ENCODE data around the gene CMTM4.
A peak's percentile ranks its signal among the peaks of the same experiment; 100 is the strongest.
"Not testable (repeated sequence)": the region's sequence is repeated elsewhere in the genome, so short reads cannot be mapped to it uniquely, and the experiment has no call there.

The CMTM4 gene

GRCh38 chr16:66617010-66617434 is 79.5 kb downstream of the CMTM4 start:
- H3K9me3 ChIP-seq (ENCODE audit: control insufficient read depth, insufficient read depth, low read length): no peaks in the 10 kb centered on the region
- H3K4me1 ChIP-seq (ENCODE audit: control insufficient read depth, insufficient read depth, low read length): peaks cover 15% of the 10 kb centered on the region
- peaks cover 28% of the 10 kb centered on the region for H3K36me3 ChIP-seq (ENCODE audit: control insufficient read depth, insufficient read depth, low read length)
- H3K9ac ChIP-seq (ENCODE audit: low read depth, low read length): no peak overlapping the region
- H3K27me3 ChIP-seq (ENCODE audit: control insufficient read depth, insufficient read depth, low read length): no peaks in the 10 kb centered on the region
- H3K4me3 ChIP-seq (ENCODE audit: low read depth, low read length): no peak overlapping the region

GRCh38 chr16:66616592-66616991 is 80.0 kb downstream of the CMTM4 start:
- H3K36me3 ChIP-seq (ENCODE audit: control insufficient read depth, insufficient read depth, low read length): peaks cover 23% of the 10 kb centered on the region
- no peak overlapping the region for H3K9ac ChIP-seq (ENCODE audit: low read depth, low read length)
- H3K4me3 ChIP-seq (ENCODE audit: low read depth, low read length): no peak overlapping the region
- H3K4me1 ChIP-seq (ENCODE audit: control insufficient read depth, insufficient read depth, low read length): peaks cover 15% of the 10 kb centered on the region
- no peaks in the 10 kb centered on the region for H3K27me3 ChIP-seq (ENCODE audit: control insufficient read depth, insufficient read depth, low read length)
- no peaks in the 10 kb centered on the region for H3K9me3 ChIP-seq (ENCODE audit: control insufficient read depth, insufficient read depth, low read length)

- peaks cover 20% of the 10 kb centered on the region for H3K36me3 ChIP-seq (ENCODE audit: control insufficient read depth, insufficient read depth, low read length)
- H3K9ac ChIP-seq (ENCODE audit: low read depth, low read length): no peak overlapping the region
- H3K4me1 ChIP-seq (ENCODE audit: control insufficient read depth, insufficient read depth, low read length): peaks cover 15% of the 10 kb centered on the region
- no peaks in the 10 kb centered on the region for H3K9me3 ChIP-seq (ENCODE audit: control insufficient read depth, insufficient read depth, low read length)
- H3K4me3 ChIP-seq (ENCODE audit: low read depth, low read length): no peak overlapping the region
- no peaks in the 10 kb centered on the region for H3K27me3 ChIP-seq (ENCODE audit: control insufficient read depth, insufficient read depth, low read length)
Observed at GRCh38 chr16:66616169-66616568, 80.4 kb downstream of the CMTM4 start.

GRCh38 chr16:66614161-66614802 is 82.3 kb downstream of the CMTM4 start:
- Histone ChIP-seq H3K4me1 (ENCODE audit: control insufficient read depth, insufficient read depth, low read length) (peaks cover 15% of the 10 kb centered on the region), H3K9me3 (ENCODE audit: control insufficient read depth, insufficient read depth, low read length) (no peaks in the 10 kb centered on the region), H3K36me3 (ENCODE audit: control insufficient read depth, insufficient read depth, low read length) (peaks cover 32% of the 10 kb centered on the region), H3K4me3 (ENCODE audit: low read depth, low read length) (no peak overlapping the region), H3K27me3 (ENCODE audit: control insufficient read depth, insufficient read depth, low read length) (no peaks in the 10 kb centered on the region), H3K9ac (ENCODE audit: low read depth, low read length) (no peak overlapping the region)

- no peaks in the 10 kb centered on the region for H3K9me3 ChIP-seq (ENCODE audit: control insufficient read depth, insufficient read depth, low read length)
- H3K27me3 ChIP-seq (ENCODE audit: control insufficient read depth, insufficient read depth, low read length): no peaks in the 10 kb centered on the region
- H3K4me3 ChIP-seq (ENCODE audit: low read depth, low read length): no peak overlapping the region
- H3K36me3 ChIP-seq (ENCODE audit: control insufficient read depth, insufficient read depth, low read length): peaks cover 30% of the 10 kb centered on the region
- H3K4me1 ChIP-seq (ENCODE audit: control insufficient read depth, insufficient read depth, low read length): peaks cover 15% of the 10 kb centered on the region
- H3K9ac ChIP-seq (ENCODE audit: low read depth, low read length): no peak overlapping the region
Observed at GRCh38 chr16:66612422-66612821, 84.1 kb downstream of the CMTM4 start.

GRCh38 chr16:66611911-66612310 is 84.6 kb downstream of the CMTM4 start:
- peaks cover 30% of the 10 kb centered on the region for H3K36me3 ChIP-seq (ENCODE audit: control insufficient read depth, insufficient read depth, low read length)
- H3K4me3 ChIP-seq (ENCODE audit: low read depth, low read length); H3K9me3 ChIP-seq (ENCODE audit: control insufficient read depth, insufficient read depth, low read length); H3K27me3 ChIP-seq (ENCODE audit: control insufficient read depth, insufficient read depth, low read length); H3K9ac ChIP-seq (ENCODE audit: low read depth, low read length): not testable (repeated sequence)
- peaks cover 15% of the 10 kb centered on the region for H3K4me1 ChIP-seq (ENCODE audit: control insufficient read depth, insufficient read depth, low read length)

GRCh38 chr16:66610111-66610820 is 86.3 kb downstream of the CMTM4 start:
- Histone ChIP-seq H3K9ac (ENCODE audit: low read depth, low read length) (no peak overlapping the region), H3K27me3 (ENCODE audit: control insufficient read depth, insufficient read depth, low read length) (no peaks in the 10 kb centered on the region), H3K4me1 (ENCODE audit: control insufficient read depth, insufficient read depth, low read length) (peaks cover 10% of the 10 kb centered on the region), H3K4me3 (ENCODE audit: low read depth, low read length) (no peak overlapping the region), H3K9me3 (ENCODE audit: control insufficient read depth, insufficient read depth, low read length) (no peaks in the 10 kb centered on the region), H3K36me3 (ENCODE audit: control insufficient read depth, insufficient read depth, low read length) (peaks cover 30% of the 10 kb centered on the region)

- no peak overlapping the region for H3K4me3 ChIP-seq (ENCODE audit: low read depth, low read length)
Observed at GRCh38 chr16:66609139-66609510, 87.4 kb downstream of the CMTM4 start.

GRCh38 chr16:66608241-66609138 is 88.1 kb downstream of the CMTM4 start:
- Histone ChIP-seq H3K9ac (ENCODE audit: low read depth, low read length) (peak overlapping the region; percentile 9), H3K4me3 (ENCODE audit: low read depth, low read length) (no peak overlapping the region), H3K4me1 (ENCODE audit: control insufficient read depth, insufficient read depth, low read length) (peaks cover 10% of the 10 kb centered on the region), H3K36me3 (ENCODE audit: control insufficient read depth, insufficient read depth, low read length) (peaks cover 22% of the 10 kb centered on the region), H3K27me3 (ENCODE audit: control insufficient read depth, insufficient read depth, low read length) (no peaks in the 10 kb centered on the region), H3K9me3 (ENCODE audit: control insufficient read depth, insufficient read depth, low read length) (no peaks in the 10 kb centered on the region)

More at GRCh38 chr16:66609139-66609510, 87.4 kb downstream of the CMTM4 start:
- Histone ChIP-seq H3K27me3 (ENCODE audit: control insufficient read depth, insufficient read depth, low read length) (no peaks in the 10 kb centered on the region), H3K9me3 (ENCODE audit: control insufficient read depth, insufficient read depth, low read length) (no peaks in the 10 kb centered on the region), H3K4me1 (ENCODE audit: control insufficient read depth, insufficient read depth, low read length) (peaks cover 10% of the 10 kb centered on the region), H3K36me3 (ENCODE audit: control insufficient read depth, insufficient read depth, low read length) (peaks cover 27% of the 10 kb centered on the region), H3K9ac (ENCODE audit: low read depth, low read length) (peak overlapping the region; percentile 9)

GRCh38 chr16:66605979-66606751 is 90.4 kb downstream of the CMTM4 start:
- peaks cover 10% of the 10 kb centered on the region for H3K4me1 ChIP-seq (ENCODE audit: control insufficient read depth, insufficient read depth, low read length)
- H3K9me3 ChIP-seq (ENCODE audit: control insufficient read depth, insufficient read depth, low read length): no peaks in the 10 kb centered on the region
- peaks cover 15% of the 10 kb centered on the region for H3K36me3 ChIP-seq (ENCODE audit: control insufficient read depth, insufficient read depth, low read length)
- peak overlapping the region; percentile 52 for H3K4me3 ChIP-seq (ENCODE audit: low read depth, low read length)
- no peak overlapping the region for H3K9ac ChIP-seq (ENCODE audit: low read depth, low read length)
- peaks cover 8% of the 10 kb centered on the region for H3K27me3 ChIP-seq (ENCODE audit: control insufficient read depth, insufficient read depth, low read length)

Data from iPS-15b (cell line).